Ascending aorta (tissue), 2 donors: Measurements from ENCODE around the gene COTL1. TPM values are rescaled to one million over a fixed set of nuclear protein-coding genes. Genes with fewer than 3 reads are reported as not detected.
"Not testable (repeated sequence)": the region's sequence is repeated elsewhere in the genome, so short reads cannot be mapped to it uniquely, and the experiment has no call there.

ENCODE experiments used
- DNase-seq, 2 donors: peaks; one replicate each; pipeline ENCODE4 v3.0.0-alpha.2; 2019; ENCODE audit warnings: low spot score in 2 of 2
- H3K27ac ChIP-seq, 2 donors: fragments of 200-600 bp; sonication (generic); one replicate each; pipeline ENCODE4 v1.5.1; 2016 to 2017; ENCODE audit warnings: mild to moderate bottlenecking in 1 of 2
- H3K27me3 ChIP-seq: fragments of 200-600 bp; sonication (generic); one replicate; pipeline ENCODE4 v1.5.1; 2017
- H3K36me3 ChIP-seq, 2 donors: fragments of 200-600 bp; sonication (generic); one replicate each; pipeline ENCODE4 v1.5.1; 2016
- H3K4me1 ChIP-seq, 2 donors: fragments of 200-600 bp; sonication (generic); one replicate each; pipeline ENCODE4 v1.5.1; 2016 to 2017; ENCODE audit warnings: mild to moderate bottlenecking in 1 of 2
- H3K4me3 ChIP-seq, 2 donors: fragments of 200-600 bp; sonication (generic); one replicate each; pipeline ENCODE4 v1.5.1; 2016 to 2017; ENCODE audit warnings: mild to moderate bottlenecking in 1 of 2
- H3K9me3 ChIP-seq, 2 donors: fragments of 200-600 bp; sonication (generic); one replicate each; pipeline ENCODE4 v1.5.1; 2016
- CTCF ChIP-seq, 3 experiments: fragments of 200-600 bp in 2 of 3; fragments of 450-650 bp in 1 of 3; sonication (generic) in 2 of 3; IDR thresholded peaks; one replicate each; pipeline ENCODE4 v1.5.1; 2016 to 2019; ENCODE audit warnings: antibody characterized with exemption in 3 of 3, mild to moderate bottlenecking in 1 of 3, moderate library complexity in 1 of 3
- intact Hi-C: fragments of 100-400 bp; cut with DNase I; formaldehyde crosslinking; loops from one replicate; pipeline ENCODE4 v1.15.1; 2023
- total RNA-seq: library from RNA; depleted of rRNA; stranded (reverse); fragments of >200 nt; gene quantifications from one replicate; pipeline ENCODE4 v1.1.0, GENCODE V29; 2016

The COTL1 gene
- total RNA-seq, 1 donor from 2014 or later = 120 TPM

GRCh38 chr16:84559311-84559932 lies 58.5 kb downstream of the COTL1 start:
- H3K4me3 ChIP-seq = no peak overlapping the region
- no peak for TF ChIP-seq CTCF (IDR thresholded peaks at IDR 0.05)

GRCh38 chr16:84558850-84559249 lies 59.0 kb downstream of the COTL1 start:
- DNase-seq, H3K27me3 ChIP-seq, H3K36me3 ChIP-seq, H3K9me3 ChIP-seq, H3K4me1 ChIP-seq, H3K27ac ChIP-seq, intact Hi-C loops, H3K4me3 ChIP-seq: not testable (repeated sequence)

More at GRCh38 chr16:84559311-84559932, 58.5 kb downstream of the COTL1 start:
- no peak for DNase-seq
- intact Hi-C loops = no loop called here
- Histone ChIP-seq H3K27me3 (no peaks in the 10 kb centered on the region), H3K36me3 (no peaks in the 10 kb centered on the region), H3K9me3 (no peaks in the 10 kb centered on the region), H3K27ac (no peak overlapping the region), H3K4me1 (no peaks in the 10 kb centered on the region)

GRCh38 chr16:84557504-84557903 lies 60.4 kb downstream of the COTL1 start:
- no peak for TF ChIP-seq CTCF (IDR thresholded peaks at IDR 0.05)
- intact Hi-C loops = no loop called here
- Histone ChIP-seq H3K9me3 (no peaks in the 10 kb centered on the region), H3K36me3 (no peaks in the 10 kb centered on the region), H3K27ac (no peak overlapping the region), H3K27me3 (no peaks in the 10 kb centered on the region), H3K4me1 (no peaks in the 10 kb centered on the region), H3K4me3 (no peak overlapping the region)
- no peak for DNase-seq

GRCh38 chr16:84557059-84557458 lies 60.8 kb downstream of the COTL1 start:
- Histone ChIP-seq H3K27ac (no peak overlapping the region), H3K4me1 (no peaks in the 10 kb centered on the region), H3K36me3 (no peaks in the 10 kb centered on the region), H3K4me3 (no peak overlapping the region), H3K9me3 (no peaks in the 10 kb centered on the region), H3K27me3 (no peaks in the 10 kb centered on the region)
- DNase-seq = no peak
- no peak for TF ChIP-seq CTCF (IDR thresholded peaks at IDR 0.05)
- intact Hi-C loops = no loop called here

- Histone ChIP-seq H3K36me3 (no peaks in the 10 kb centered on the region), H3K4me1 (no peaks in the 10 kb centered on the region), H3K27me3 (no peaks in the 10 kb centered on the region), H3K4me3 (no peak overlapping the region), H3K27ac (no peak overlapping the region), H3K9me3 (no peaks in the 10 kb centered on the region)
- intact Hi-C loops = no loop called here
- TF ChIP-seq CTCF (IDR thresholded peaks at IDR 0.05) = no peak
- no peak for DNase-seq
Measured at GRCh38 chr16:84555418-84556196, 62.3 kb downstream of the COTL1 start.

GRCh38 chr16:84554627-84555328 lies 63.1 kb downstream of the COTL1 start:
- Histone ChIP-seq H3K4me1 (no peaks in the 10 kb centered on the region), H3K27me3 (no peaks in the 10 kb centered on the region), H3K36me3 (no peaks in the 10 kb centered on the region), H3K27ac (no peak overlapping the region), H3K9me3 (no peaks in the 10 kb centered on the region), H3K4me3 (no peak overlapping the region)
- no peak for TF ChIP-seq CTCF (IDR thresholded peaks at IDR 0.05)
- intact Hi-C loops = no loop called here
- DNase-seq = no peak
